ENCODE data around the gene ZNF536. TPM values are rescaled to one million over a fixed set of nuclear protein-coding genes. Genes with fewer than 3 reads are reported as not detected.
A peak's percentile ranks its signal among the peaks of the same experiment; 100 is the strongest.

The ZNF536 gene
- total RNA-seq, 1 experiment from 2014 or later, result not detected

- no peak overlapping the region for H2AK5ac ChIP-seq (ENCODE audit: insufficient read length, low read length)
- H3K23me2 ChIP-seq (ENCODE audit: insufficient read length, low read depth, low read length, poor library complexity, severe bottlenecking), result no peaks in the 10 kb centered on the region
- H3K4ac ChIP-seq (ENCODE audit: low read depth, low read length), result no peak overlapping the region
- no peaks in the 10 kb centered on the region for H3K79me2 ChIP-seq (ENCODE audit: insufficient read depth, low read length)
- H2AFZ ChIP-seq (ENCODE audit: low read length), result no peak overlapping the region
- no peak overlapping the region for H2BK120ac ChIP-seq (ENCODE audit: low read depth, low read length, poor library complexity, severe bottlenecking)
- H4K5ac ChIP-seq (ENCODE audit: insufficient read length, low read depth, low read length), result no peak overlapping the region
- peak overlapping the region in 1 of 2 experiments; percentile 64; a peak in 2 of 5 replicates for H3K4me3 Mint-ChIP-seq
- no peaks in the 10 kb centered on the region for H3K9me3 ChIP-seq (ENCODE audit: control insufficient read depth, low read depth, low read length)
- H3K4me1 ChIP-seq (ENCODE audit: insufficient read depth, low read length), result peaks cover 7% of the 10 kb centered on the region; the same call in 1 of the 2 replicates
- no peak overlapping the region for H3K27ac ChIP-seq (ENCODE audit: insufficient read length, low read depth, low read length)
- H2BK20ac ChIP-seq (ENCODE audit: low read depth, low read length, poor library complexity, severe bottlenecking), result no peak overlapping the region
- WGBS (ENCODE audit: extremely low coverage, insufficient read length, low lambda C conversion rate), result no CpG with 5 or more reads among the region's 9 CpGs
- H3K27ac Mint-ChIP-seq, result peak overlapping the region in 2 of 3 experiments; percentile 74 to 95; a peak in 5 of 7 replicates
- no peak overlapping the region for H3K18ac ChIP-seq (ENCODE audit: insufficient read length, low read depth, low read length)
- H3K4me2 ChIP-seq (ENCODE audit: insufficient read depth, insufficient read length, low read length), result peak overlapping the region; percentile 32
- no peaks in the 10 kb centered on the region for H4K20me1 ChIP-seq (ENCODE audit: control insufficient read depth, insufficient read depth, insufficient read length)
- no peak overlapping the region for H2BK12ac ChIP-seq (ENCODE audit: insufficient read length, low read depth, low read length)
- H3K27me3 Mint-ChIP-seq (ENCODE audit: low read depth), result peaks cover 9% of the 10 kb centered on the region
- no peak overlapping the region for H3K14ac ChIP-seq (ENCODE audit: insufficient read depth, low read length)
- no peak overlapping the region for H3K9ac ChIP-seq (ENCODE audit: extremely low read depth, insufficient read length, low read length)
- no peaks in the 10 kb centered on the region; the same call in 1 of the 2 replicates for H3K27me3 ChIP-seq (ENCODE audit: insufficient read depth, low read length)
- DNase-seq, result peak; percentile 46
- H3K4me1 Mint-ChIP-seq, result peaks cover 36 to 47% of the 10 kb centered on the region in 2 experiments
- no peak overlapping the region for H4K8ac ChIP-seq (replicated peaks; ENCODE audit: insufficient read length, low read depth, low read length)
- no peak overlapping the region for H3T11ph ChIP-seq (ENCODE audit: low read length)
- no peak overlapping the region for H2BK15ac ChIP-seq (ENCODE audit: low read depth, low read length)
- no peak overlapping the region for H3K56ac ChIP-seq (ENCODE audit: insufficient read length, low read depth, low read length)
- H3K23ac ChIP-seq (ENCODE audit: insufficient read length, low read depth, low read length), result no peak overlapping the region
- no peak overlapping the region for H4K91ac ChIP-seq (ENCODE audit: insufficient read length, low read depth, low read length)
- H3K79me1 ChIP-seq (ENCODE audit: insufficient read depth, low read depth, low read length, poor library complexity, severe bottlenecking), result no peaks in the 10 kb centered on the region
- H2BK5ac ChIP-seq (ENCODE audit: insufficient read length, low read length), result no peak overlapping the region
- H3K9me3 Mint-ChIP-seq, result no peaks in the 10 kb centered on the region
- no peaks in the 10 kb centered on the region for H3K36me3 Mint-ChIP-seq (ENCODE audit: insufficient read depth in 1 of 3, low read depth in 3 of 3)
- TF ChIP-seq CTCF (conservative IDR thresholded peaks at IDR 0.05), result no peak
Measured at GRCh38 chr19:30596813-30597399, 224.7 kb downstream of the ZNF536 start.

Data from H9 (cell line).